Stimulated activated CD4-positive, alpha-beta T cell treated with anti-CD3 and anti-CD28 coated beads, TNF-alpha, amount 100 ng/mL, for 4 hours (primary cell): Measurements from ENCODE around the gene FPGS.
"Not testable (repeated sequence)": the region's sequence is repeated elsewhere in the genome, so short reads cannot be mapped to it uniquely, and the experiment has no call there.

Source experiments
- DNase-seq, 3 experiments: peaks; one replicate each; pipeline ENCODE4 v3.0.0-alpha.2; 2020; ENCODE audit warnings: low read depth in 3 of 3

The FPGS gene

GRCh38 chr9:127812011-127812410, 9.3 kb downstream of the FPGS start:
- DNase-seq = no peak

GRCh38 chr9:127812936-127813675, 10.4 kb downstream of the FPGS start:
- DNase-seq = no peak

GRCh38 chr9:127813686-127814226, 11.1 kb downstream of the FPGS start:
- DNase-seq = no peak

- DNase-seq = no peak
Observed at GRCh38 chr9:127814619-127815511, 12.2 kb downstream of the FPGS start.

- no peak for DNase-seq
Observed at GRCh38 chr9:127815512-127816361, 13.1 kb downstream of the FPGS start.

GRCh38 chr9:127816362-127816725, 13.7 kb downstream of the FPGS start:
- no peak for DNase-seq

- DNase-seq = no peak
Observed at GRCh38 chr9:127816728-127817127, 14.0 kb downstream of the FPGS start.

GRCh38 chr9:127817881-127818434, 15.3 kb downstream of the FPGS start:
- no peak for DNase-seq

- DNase-seq = no peak
Observed at GRCh38 chr9:127818574-127818973, 15.9 kb downstream of the FPGS start.

GRCh38 chr9:127822108-127822507, 19.4 kb downstream of the FPGS start:
- DNase-seq = no peak

- DNase-seq = no peak
Observed at GRCh38 chr9:127825319-127826051, 22.8 kb downstream of the FPGS start.

GRCh38 chr9:127826253-127826913, 23.7 kb downstream of the FPGS start:
- DNase-seq = no peak

GRCh38 chr9:127828262-127829031, 25.8 kb downstream of the FPGS start:
- DNase-seq = no peak

- no peak for DNase-seq
Observed at GRCh38 chr9:127829205-127829906, 26.7 kb downstream of the FPGS start.

- no peak for DNase-seq
Observed at GRCh38 chr9:127832248-127832647, 29.6 kb downstream of the FPGS start.

GRCh38 chr9:127833555-127833954, 30.9 kb downstream of the FPGS start:
- no peak for DNase-seq

GRCh38 chr9:127835991-127836516, 33.4 kb downstream of the FPGS start:
- DNase-seq = no peak

- DNase-seq = not testable (repeated sequence)
Observed at GRCh38 chr9:127836561-127836960, 33.9 kb downstream of the FPGS start.

GRCh38 chr9:127837346-127837745, 34.7 kb downstream of the FPGS start:
- no peak for DNase-seq
